ENCODE results near the gene DNM3. TPM values are rescaled to one million over a fixed set of nuclear protein-coding genes. Genes with fewer than 3 reads are reported as not detected.

The DNM3 gene
- total and polyA plus RNA-seq, 2 donors (not counting 1 experiment from before 2014, with no cell fraction given): 1.0 to 1.3 TPM

DNA sequence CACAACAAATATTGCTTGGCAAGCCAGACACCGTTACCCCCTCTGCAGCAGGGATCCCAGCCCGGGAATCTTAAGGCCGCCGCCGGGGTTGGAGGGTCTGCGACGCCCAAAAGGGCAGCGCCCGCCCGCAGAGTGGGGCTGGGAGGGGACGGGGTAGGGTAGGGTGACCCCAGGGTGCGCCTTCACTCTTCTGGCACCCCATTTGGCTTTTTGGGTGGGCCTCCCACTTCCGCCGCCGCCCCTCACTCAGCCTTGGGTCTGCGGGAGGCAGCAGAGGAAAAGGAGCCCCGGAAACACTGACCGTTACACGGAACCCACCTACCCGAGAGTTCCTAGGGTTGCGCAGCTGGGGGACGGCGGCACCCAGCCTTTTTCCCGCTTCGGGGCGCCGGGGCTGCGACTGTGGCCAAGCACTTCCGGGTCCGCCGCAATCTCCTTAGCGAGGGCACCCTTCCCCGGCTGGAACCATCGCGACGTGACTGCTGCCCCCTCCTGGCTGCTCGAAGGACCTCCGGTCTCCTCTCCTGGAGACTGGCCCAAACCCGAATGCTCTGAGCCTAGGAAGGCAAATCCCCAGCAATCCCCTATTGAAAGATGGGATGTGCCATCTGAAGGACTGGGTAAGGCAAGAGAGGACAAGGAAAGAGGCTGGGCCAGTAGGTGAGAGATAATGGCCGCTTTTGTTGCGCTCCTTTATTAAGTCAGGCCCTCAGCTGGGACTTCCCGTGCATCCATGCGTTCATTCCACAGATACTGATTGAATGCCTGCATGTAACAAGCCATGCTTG is 602.6 kb downstream of the DNM3 start, which contains the start of gene PIGC:
Gene PIGC, minus strand, starts transcription at position 404 of the 788 bp plus-strand sequence. CDS start 1,447 bp downstream, outside the sequence.
- TF ChIP-seq EZH2 (IDR thresholded peaks at IDR 0.05; ENCODE audit: borderline replicate concordance, insufficient read depth, low read depth, low read length, poor library complexity, severe bottlenecking): no peak
- TF ChIP-seq, protein P1, sequence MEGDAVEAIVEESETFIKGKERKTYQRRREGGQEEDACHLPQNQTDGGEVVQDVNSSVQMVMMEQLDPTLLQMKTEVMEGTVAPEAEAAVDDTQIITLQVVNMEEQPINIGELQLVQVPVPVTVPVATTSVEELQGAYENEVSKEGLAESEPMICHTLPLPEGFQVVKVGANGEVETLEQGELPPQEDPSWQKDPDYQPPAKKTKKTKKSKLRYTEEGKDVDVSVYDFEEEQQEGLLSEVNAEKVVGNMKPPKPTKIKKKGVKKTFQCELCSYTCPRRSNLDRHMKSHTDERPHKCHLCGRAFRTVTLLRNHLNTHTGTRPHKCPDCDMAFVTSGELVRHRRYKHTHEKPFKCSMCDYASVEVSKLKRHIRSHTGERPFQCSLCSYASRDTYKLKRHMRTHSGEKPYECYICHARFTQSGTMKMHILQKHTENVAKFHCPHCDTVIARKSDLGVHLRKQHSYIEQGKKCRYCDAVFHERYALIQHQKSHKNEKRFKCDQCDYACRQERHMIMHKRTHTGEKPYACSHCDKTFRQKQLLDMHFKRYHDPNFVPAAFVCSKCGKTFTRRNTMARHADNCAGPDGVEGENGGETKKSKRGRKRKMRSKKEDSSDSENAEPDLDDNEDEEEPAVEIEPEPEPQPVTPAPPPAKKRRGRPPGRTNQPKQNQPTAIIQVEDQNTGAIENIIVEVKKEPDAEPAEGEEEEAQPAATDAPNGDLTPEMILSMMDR (IDR thresholded peaks at IDR 0.05): peak; percentile 91
- Histone ChIP-seq H3K79me2 (ENCODE audit: control insufficient read depth, insufficient read depth, low read length) (peaks cover 17% of the 10 kb centered on the region), H3K9me3 (ENCODE audit: control extremely low read depth in 1 of 3, control insufficient read depth in 2 of 3, insufficient read depth in 1 of 3, low read length in 2 of 3) (no peaks in the 10 kb centered on the region), H3K4me2 (replicated peaks; ENCODE audit: low read depth, low read length, poor library complexity, severe bottlenecking) (peak within 1 kb of the TSS; percentile 81), H3K9ac (ENCODE audit: low read length) (peak within 1 kb of the TSS; percentile 93), H3K36me3 (replicated peaks in 1 of 2; ENCODE audit: control extremely low read depth in 1 of 2, control insufficient read depth in 1 of 2, extremely low read depth in 1 of 2, insufficient read depth in 2 of 2, low read length in 1 of 2) (peaks cover 0 to 3% of the 10 kb centered on the region in 2 experiments), H4K20me1 (ENCODE audit: control insufficient read depth, insufficient read depth, low read length, poor library complexity, severe bottlenecking) (peaks cover 4% of the 10 kb centered on the region), H2AFZ (ENCODE audit: insufficient read depth, low read depth, low read length, poor library complexity, severe bottlenecking) (peak within 1 kb of the TSS; percentile 87), H3K27me3 (replicated peaks in 1 of 4; ENCODE audit: control extremely low read depth in 1 of 4, control insufficient read depth in 3 of 4, insufficient read depth in 4 of 4, low read length in 3 of 4) (no peaks in the 10 kb centered on the region), H3K27ac (ENCODE audit: low read length in 2 of 2) (peak within 1 kb of the TSS; percentile 77 to 86), H3K4me3 (ENCODE audit: control extremely low read depth in 1 of 5, extremely low read depth in 1 of 5, insufficient read depth in 1 of 5, low read depth in 2 of 5, low read length in 4 of 5) (peak within 1 kb of the TSS; percentile 68 to 95 (median 93)), H3K4me1 (ENCODE audit: control insufficient read depth in 2 of 2, insufficient read depth in 2 of 2, low read length in 2 of 2) (peaks cover 11 to 16% of the 10 kb centered on the region in 2 donors)
- 7% methylated on average over 39 of the region's 43 CpGs for WGBS (ENCODE audit: insufficient coverage)
- peak within 1 kb of the TSS; percentile 90 for H3K27ac Mint-ChIP-seq
- ChIA-PET POLR2A (no interaction called here), CTCF (interaction anchor here (0.8 to 3.3 kb wide), 20 partner anchors 9 to 459 kb away, joined by 3 to 39 read pairs (median 4); no protein-coding TSS in a partner anchor)
- DNase-seq (peak; percentile 92), ATAC-seq (ENCODE audit: low read depth) (peak; percentile 100)
- peaks cover 37% of the 10 kb centered on the region for H3K4me1 Mint-ChIP-seq
- intact Hi-C loops (cut with micrococcal nuclease): loop anchor here (1.0 to 5.0 kb wide), 8 partner anchors 45 to 702 kb away; partner anchors contain the start of genes METTL13, SUCO and VAMP4
- H3K9me3 Mint-ChIP-seq (ENCODE audit: insufficient read depth): no peaks in the 10 kb centered on the region
- H3K27me3 Mint-ChIP-seq: no peaks in the 10 kb centered on the region
- peak within 1 kb of the TSS; percentile 96 for H3K4me3 Mint-ChIP-seq

GRCh38 chr1:172446547-172446946 is 605.2 kb downstream of the DNM3 start:
- Histone ChIP-seq H2AFZ (ENCODE audit: insufficient read depth, low read depth, low read length, poor library complexity, severe bottlenecking) (no peak overlapping the region), H3K79me2 (ENCODE audit: control insufficient read depth, insufficient read depth, low read length) (peaks cover 16% of the 10 kb centered on the region), H3K4me2 (replicated peaks; ENCODE audit: low read depth, low read length, poor library complexity, severe bottlenecking) (no peak overlapping the region), H3K36me3 (replicated peaks in 1 of 2; ENCODE audit: control extremely low read depth in 1 of 2, control insufficient read depth in 1 of 2, extremely low read depth in 1 of 2, insufficient read depth in 2 of 2, low read length in 1 of 2) (no peaks in the 10 kb centered on the region), H4K20me1 (ENCODE audit: control insufficient read depth, insufficient read depth, low read length, poor library complexity, severe bottlenecking) (no peaks in the 10 kb centered on the region), H3K9me3 (ENCODE audit: control extremely low read depth in 1 of 3, control insufficient read depth in 2 of 3, insufficient read depth in 1 of 3, low read length in 2 of 3) (no peaks in the 10 kb centered on the region), H3K9ac (ENCODE audit: low read length) (no peak overlapping the region), H3K27ac (ENCODE audit: low read length in 2 of 2) (no peak overlapping the region), H3K4me3 (ENCODE audit: control extremely low read depth in 1 of 5, extremely low read depth in 1 of 5, insufficient read depth in 1 of 5, low read depth in 2 of 5, low read length in 4 of 5) (no peak overlapping the region), H3K27me3 (replicated peaks in 1 of 4; ENCODE audit: control extremely low read depth in 1 of 4, control insufficient read depth in 3 of 4, insufficient read depth in 4 of 4, low read length in 3 of 4) (no peaks in the 10 kb centered on the region), H3K4me1 (ENCODE audit: control insufficient read depth in 2 of 2, insufficient read depth in 2 of 2, low read length in 2 of 2) (peaks cover 16 to 17% of the 10 kb centered on the region in 2 donors)
- DNase-seq (no peak), ATAC-seq (ENCODE audit: low read depth) (no peak)
- TF ChIP-seq EZH2 (IDR thresholded peaks at IDR 0.05; ENCODE audit: borderline replicate concordance, insufficient read depth, low read depth, low read length, poor library complexity, severe bottlenecking): no peak
- TF ChIP-seq, protein P1 (IDR thresholded peaks at IDR 0.05): no peak
- WGBS (ENCODE audit: insufficient coverage): 100% methylated on average over 1 of the region's 3 CpGs
- Mint-ChIP-seq H3K4me1 (peaks cover 31% of the 10 kb centered on the region), H3K27ac (no peak overlapping the region), H3K27me3 (no peaks in the 10 kb centered on the region), H3K4me3 (no peak overlapping the region), H3K9me3 (ENCODE audit: insufficient read depth) (no peaks in the 10 kb centered on the region)
- ChIA-PET POLR2A (no interaction called here), CTCF (interaction anchor here (0.8 to 1.0 kb wide), 3 partner anchors 11 to 443 kb away, joined by 3 to 4 read pairs (median 3); no protein-coding TSS in a partner anchor)
- intact Hi-C loops (cut with micrococcal nuclease): no loop called here
